ENCODE measurements around the gene PRRG2.

GRCh38 chr19:49580264-49581006 lies 681 bp upstream of the PRRG2 start, which contains the start of gene NOSIP:
- peak in 1 of 3 experiments; percentile 13 for TF ChIP-seq CTCF (IDR thresholded peaks at IDR 0.05)
- peak; percentile 88 for TF ChIP-seq POLR2A (IDR thresholded peaks at IDR 0.05)

Data from testis (tissue), 2 donors.